ENCODE data around the gene ARHGAP45.

Gene ARHGAP45

GRCh38 chr19:1097810-1098176 lies 30.8 kb downstream of the ARHGAP45 start:
- DNase-seq, result no peak
- in situ Hi-C loops (cut with MboI; ENCODE audit: low pct_unique_long_range_greater_than_20kb, low sequenced_read_pairs), result no loop called here

GRCh38 chr19:1098177-1099051 lies 31.4 kb downstream of the ARHGAP45 start:
- no peak for DNase-seq
- in situ Hi-C loops (cut with MboI; ENCODE audit: low pct_unique_long_range_greater_than_20kb, low sequenced_read_pairs), result no loop called here

- peak; percentile 88 for DNase-seq
- in situ Hi-C loops (cut with MboI; ENCODE audit: low pct_unique_long_range_greater_than_20kb, low sequenced_read_pairs), result no loop called here
Measured at GRCh38 chr19:1101337-1101698, 34.4 kb downstream of the ARHGAP45 start.

- no peak for DNase-seq
- in situ Hi-C loops (cut with MboI; ENCODE audit: low pct_unique_long_range_greater_than_20kb, low sequenced_read_pairs), result no loop called here
Measured at GRCh38 chr19:1102407-1103131, 35.6 kb downstream of the ARHGAP45 start.

GRCh38 chr19:1103132-1103707 lies 36.3 kb downstream of the ARHGAP45 start:
- DNase-seq, result no peak
- in situ Hi-C loops (cut with MboI; ENCODE audit: low pct_unique_long_range_greater_than_20kb, low sequenced_read_pairs), result no loop called here

- DNase-seq, result peak; percentile 99
- in situ Hi-C loops (cut with MboI; ENCODE audit: low pct_unique_long_range_greater_than_20kb, low sequenced_read_pairs), result no loop called here
Measured at GRCh38 chr19:1103708-1104310, 36.8 kb downstream of the ARHGAP45 start, which contains the start of gene GPX4. Gene GPX4 (plus strand): TSS chr19:1103994. CDS start chr19:1104044, 50 bp downstream.

GRCh38 chr19:1104311-1105007 lies 37.5 kb downstream of the ARHGAP45 start:
- DNase-seq, result peak; percentile 43
- in situ Hi-C loops (cut with MboI; ENCODE audit: low pct_unique_long_range_greater_than_20kb, low sequenced_read_pairs), result no loop called here

GRCh38 chr19:1105008-1105872 lies 38.3 kb downstream of the ARHGAP45 start:
- no peak for DNase-seq

GRCh38 chr19:1105873-1106840 lies 39.2 kb downstream of the ARHGAP45 start:
- no peak for DNase-seq
- in situ Hi-C loops (cut with MboI; ENCODE audit: low pct_unique_long_range_greater_than_20kb, low sequenced_read_pairs), result no loop called here

More at GRCh38 chr19:1105008-1105872, 38.3 kb downstream of the ARHGAP45 start:
- in situ Hi-C loops (cut with MboI; ENCODE audit: low pct_unique_long_range_greater_than_20kb, low sequenced_read_pairs), result no loop called here

GRCh38 chr19:1106841-1107660 lies 40.1 kb downstream of the ARHGAP45 start:
- DNase-seq, result peak; percentile 45
- in situ Hi-C loops (cut with MboI; ENCODE audit: low pct_unique_long_range_greater_than_20kb, low sequenced_read_pairs), result no loop called here

- no peak for DNase-seq
- in situ Hi-C loops (cut with MboI; ENCODE audit: low pct_unique_long_range_greater_than_20kb, low sequenced_read_pairs), result no loop called here
Measured at GRCh38 chr19:1107661-1108261, 40.8 kb downstream of the ARHGAP45 start.

GRCh38 chr19:1108291-1109031 lies 41.5 kb downstream of the ARHGAP45 start:
- no peak for DNase-seq
- in situ Hi-C loops (cut with MboI; ENCODE audit: low pct_unique_long_range_greater_than_20kb, low sequenced_read_pairs), result no loop called here

- no peak for DNase-seq
- in situ Hi-C loops (cut with MboI; ENCODE audit: low pct_unique_long_range_greater_than_20kb, low sequenced_read_pairs), result no loop called here
Measured at GRCh38 chr19:1109032-1109551, 42.1 kb downstream of the ARHGAP45 start.

- no peak for DNase-seq
- in situ Hi-C loops (cut with MboI; ENCODE audit: low pct_unique_long_range_greater_than_20kb, low sequenced_read_pairs), result no loop called here
Measured at GRCh38 chr19:1109697-1110671, 43.0 kb downstream of the ARHGAP45 start.
